Upper lobe of left lung (tissue), 6 donors: Measurements from ENCODE around the gene THUMPD1. TPM values are rescaled to one million over a fixed set of nuclear protein-coding genes. Genes with fewer than 3 reads are reported as not detected.

Source experiments
- ATAC-seq, 2 donors: fragments of 200-7000 bp; cut with Tn5 transposase; one replicate each; pipeline ENCODE4 v1.9.1; 2022; ENCODE audit warnings: mild to moderate bottlenecking in 2 of 2, moderate library complexity in 2 of 2; ENCODE audit not compliant: low FRiP score in 2 of 2
- DNase-seq, 2 donors: peaks; one replicate each; pipeline ENCODE4 v3.0.0-alpha.2; 2019 to 2020
- H3K27ac ChIP-seq, 4 donors: fragments of 200-600 bp; sonication (generic); one replicate each; pipeline ENCODE4 v1.5.1; 2016 to 2019
- H3K27me3 ChIP-seq, 4 donors: fragments of 200-600 bp; sonication (generic); one replicate each; pipeline ENCODE4 v1.5.1; 2017 to 2019
- H3K36me3 ChIP-seq, 4 donors: fragments of 200-600 bp; sonication (generic); one replicate each; pipeline ENCODE4 v1.5.1; 2016 to 2019
- H3K4me1 ChIP-seq, 4 donors: fragments of 200-600 bp; sonication (generic); one replicate each; pipeline ENCODE4 v1.5.1; 2018 to 2019
- H3K4me3 ChIP-seq, 4 donors: fragments of 200-600 bp; sonication (generic); one replicate each; pipeline ENCODE4 v1.5.1; 2017 to 2019; ENCODE audit warnings: mild to moderate bottlenecking in 2 of 4, moderate library complexity in 1 of 4
- H3K9me3 ChIP-seq, 4 donors: fragments of 200-600 bp; sonication (generic); one replicate each; pipeline ENCODE4 v1.5.1; 2018 to 2019
- EP300 ChIP-seq, 4 donors: sonication (generic); formaldehyde crosslinking; IDR thresholded peaks; one replicate each; pipeline ENCODE4 v1.5.1; 2017; ENCODE audit warnings: antibody characterized with exemption in 4 of 4, control low read depth in 2 of 4
- POLR2A ChIP-seq, 4 donors: fragments of 450-650 bp; IDR thresholded peaks; one replicate each; pipeline ENCODE4 v1.5.1; 2016 to 2017; ENCODE audit warnings: antibody characterized with exemption in 4 of 4, mild to moderate bottlenecking in 2 of 4
- POLR2AphosphoS5 ChIP-seq, 2 donors: sonication (generic); formaldehyde crosslinking; IDR thresholded peaks; one replicate each; pipeline ENCODE4 v1.5.1; 2017; ENCODE audit warnings: antibody characterized with exemption in 2 of 2
- WGBS, 2 donors: methylation state at CpG; one replicate each; pipeline ENCODE4 v1.1.5; 2017 to 2018; 5-methylcytosine and 5-hydroxymethylcytosine counted together
- total RNA-seq, 6 donors: library from RNA; depleted of rRNA in 4 of 6; stranded (reverse); fragments of >200 nt in 4 of 6; gene quantifications; one replicate each; pipeline versions ENCODE4 v1.1.0 to v1.2.1, GENCODE V29; 2016 to 2021
- TF ChIP-seq, protein P1 (sequence below), 6 experiments: fragments of 450-650 bp in 4 of 6; fragments of 200-600 bp in 2 of 6; sonication (generic) in 2 of 6; IDR thresholded peaks; one replicate each; pipeline ENCODE4 v1.5.1; 2016 to 2019; ENCODE audit warnings: antibody characterized with exemption in 6 of 6
- donor health status: DM: no; HTN: no; CAD: no; lungs with moderate emphysema.
- donor health status: DM: no; HTN: yes; CAD: no; lungs with severe emphysema.

The THUMPD1 gene, protein sequence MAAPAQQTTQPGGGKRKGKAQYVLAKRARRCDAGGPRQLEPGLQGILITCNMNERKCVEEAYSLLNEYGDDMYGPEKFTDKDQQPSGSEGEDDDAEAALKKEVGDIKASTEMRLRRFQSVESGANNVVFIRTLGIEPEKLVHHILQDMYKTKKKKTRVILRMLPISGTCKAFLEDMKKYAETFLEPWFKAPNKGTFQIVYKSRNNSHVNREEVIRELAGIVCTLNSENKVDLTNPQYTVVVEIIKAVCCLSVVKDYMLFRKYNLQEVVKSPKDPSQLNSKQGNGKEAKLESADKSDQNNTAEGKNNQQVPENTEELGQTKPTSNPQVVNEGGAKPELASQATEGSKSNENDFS
- total RNA-seq = 10 to 100 TPM; 34.1 to 62.0 (median 41.2) TPM

DNA sequence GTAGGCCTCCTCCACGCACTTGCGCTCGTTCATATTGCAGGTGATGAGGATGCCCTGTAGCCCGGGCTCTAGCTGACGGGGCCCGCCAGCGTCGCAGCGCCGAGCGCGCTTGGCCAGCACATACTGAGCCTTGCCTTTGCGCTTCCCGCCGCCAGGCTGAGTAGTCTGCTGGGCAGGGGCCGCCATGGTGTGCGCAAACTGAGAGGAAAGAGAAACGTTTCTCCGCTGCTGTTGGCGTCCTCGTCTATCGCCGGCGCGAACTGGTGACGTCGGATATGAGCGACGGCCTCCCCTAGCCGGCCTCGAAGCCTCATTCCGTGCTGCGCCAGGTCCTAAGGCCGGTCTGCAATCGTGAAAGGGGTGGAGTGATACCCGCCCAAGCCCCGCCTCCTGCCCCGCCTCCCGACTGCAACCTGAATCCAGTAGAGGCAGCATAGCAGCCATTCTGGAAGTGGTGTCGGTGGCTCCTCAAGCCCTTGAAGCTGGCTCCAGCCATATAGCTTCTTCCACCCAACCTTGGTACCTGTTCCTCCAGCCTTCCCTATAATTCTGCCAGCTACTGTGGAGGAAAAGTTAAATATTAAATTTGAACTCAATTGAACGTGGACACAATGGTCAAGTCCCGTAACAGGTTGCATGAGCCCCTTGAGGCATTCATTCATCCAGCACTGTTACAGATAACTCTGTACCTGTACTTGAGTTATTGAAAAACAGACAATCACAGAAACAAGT lies at the start of gene THUMPD1:
TSS of gene THUMPD1 (minus strand) at position 265 of the 732 bp plus-strand sequence. CDS start at position 186, 79 bp downstream.
- ATAC-seq (peak; percentile 99), DNase-seq (peak; percentile 99)
- 4 to 24% methylated on average over 4 to 39 of the region's 42 CpGs for WGBS, 2 donors

DNA sequence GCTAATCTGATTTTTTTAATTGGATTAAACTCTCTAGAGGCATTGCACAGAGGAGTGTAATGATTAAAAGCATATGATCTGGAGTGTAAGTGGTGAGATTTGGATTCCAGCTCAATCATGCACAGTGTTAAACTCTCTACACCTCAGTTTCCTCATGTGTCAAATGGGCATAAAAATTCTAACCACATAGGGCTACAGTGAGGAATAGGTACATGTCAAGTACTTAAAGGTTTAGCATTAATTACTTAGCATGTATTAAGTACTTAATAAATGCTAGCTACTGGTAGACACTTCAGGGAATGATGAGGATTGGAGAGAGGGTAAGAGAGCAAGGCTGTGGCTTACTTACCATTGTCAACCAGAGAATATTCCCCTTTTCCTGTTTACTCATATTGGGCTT lies 47.5 kb upstream of the THUMPD1 start:
- H3K4me3 ChIP-seq = no peak overlapping the region
- DNase-seq (no peak), ATAC-seq (no peak)
- H3K9me3 ChIP-seq = no peaks in the 10 kb centered on the region
- no peaks in the 10 kb centered on the region for H3K27me3 ChIP-seq
- TF ChIP-seq, protein P1, sequence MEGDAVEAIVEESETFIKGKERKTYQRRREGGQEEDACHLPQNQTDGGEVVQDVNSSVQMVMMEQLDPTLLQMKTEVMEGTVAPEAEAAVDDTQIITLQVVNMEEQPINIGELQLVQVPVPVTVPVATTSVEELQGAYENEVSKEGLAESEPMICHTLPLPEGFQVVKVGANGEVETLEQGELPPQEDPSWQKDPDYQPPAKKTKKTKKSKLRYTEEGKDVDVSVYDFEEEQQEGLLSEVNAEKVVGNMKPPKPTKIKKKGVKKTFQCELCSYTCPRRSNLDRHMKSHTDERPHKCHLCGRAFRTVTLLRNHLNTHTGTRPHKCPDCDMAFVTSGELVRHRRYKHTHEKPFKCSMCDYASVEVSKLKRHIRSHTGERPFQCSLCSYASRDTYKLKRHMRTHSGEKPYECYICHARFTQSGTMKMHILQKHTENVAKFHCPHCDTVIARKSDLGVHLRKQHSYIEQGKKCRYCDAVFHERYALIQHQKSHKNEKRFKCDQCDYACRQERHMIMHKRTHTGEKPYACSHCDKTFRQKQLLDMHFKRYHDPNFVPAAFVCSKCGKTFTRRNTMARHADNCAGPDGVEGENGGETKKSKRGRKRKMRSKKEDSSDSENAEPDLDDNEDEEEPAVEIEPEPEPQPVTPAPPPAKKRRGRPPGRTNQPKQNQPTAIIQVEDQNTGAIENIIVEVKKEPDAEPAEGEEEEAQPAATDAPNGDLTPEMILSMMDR (IDR thresholded peaks at IDR 0.05) = no peak
- TF ChIP-seq EP300 (IDR thresholded peaks at IDR 0.05) = no peak
- no peak for TF ChIP-seq POLR2AphosphoS5 (IDR thresholded peaks at IDR 0.05)
- TF ChIP-seq POLR2A (IDR thresholded peaks at IDR 0.05) = no peak
- H3K4me1 ChIP-seq = no peaks in the 10 kb centered on the region
- no peaks in the 10 kb centered on the region for H3K36me3 ChIP-seq
- no peak overlapping the region for H3K27ac ChIP-seq

More for the DNA sequence above, at the start of gene THUMPD1:
- Histone ChIP-seq H3K27ac (peak within 1 kb of the TSS; percentile 96 to 99 (median 97)), H3K4me1 (peaks cover 22 to 31% (median 23%) of the 10 kb centered on the region in 4 donors), H3K9me3 (peaks cover 0 to 6% (median 0%) of the 10 kb centered on the region in 4 donors), H3K36me3 (peaks cover 1 to 22% (median 14%) of the 10 kb centered on the region in 4 donors), H3K27me3 (no peaks in the 10 kb centered on the region), H3K4me3 (peak within 1 kb of the TSS; percentile 70 to 99 (median 95))
- peak; percentile 56 to 91 (median 74) for TF ChIP-seq POLR2A (IDR thresholded peaks at IDR 0.05)
- TF ChIP-seq, protein P1 (IDR thresholded peaks at IDR 0.05) = peak in 2 of 6 experiments; percentile 24 to 25
- peak in 1 of 4 donors; percentile 47 for TF ChIP-seq EP300 (IDR thresholded peaks at IDR 0.05)
- peak; percentile 96 to 98 for TF ChIP-seq POLR2AphosphoS5 (IDR thresholded peaks at IDR 0.05)

DNA sequence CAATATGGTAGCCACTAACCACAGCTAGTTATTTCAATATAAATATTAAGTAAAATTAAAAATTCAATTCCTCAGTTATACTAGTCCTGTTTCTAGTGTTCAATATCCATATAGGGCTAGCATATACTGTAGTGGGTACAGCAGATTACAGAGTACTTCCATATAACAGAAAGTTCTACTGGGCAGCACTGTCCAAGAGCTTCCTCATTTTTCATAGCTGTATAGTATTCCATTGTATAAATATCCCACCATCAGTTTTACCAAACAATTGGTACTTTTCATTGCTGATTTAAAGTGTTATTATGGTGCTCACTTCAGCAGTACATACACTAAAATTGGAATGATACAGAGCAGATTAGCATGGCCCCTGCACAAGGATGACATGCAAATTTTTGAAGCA lies 42.6 kb upstream of the THUMPD1 start:
- Histone ChIP-seq H3K4me1 (no peaks in the 10 kb centered on the region), H3K27me3 (no peaks in the 10 kb centered on the region), H3K9me3 (no peaks in the 10 kb centered on the region), H3K4me3 (no peak overlapping the region), H3K36me3 (no peaks in the 10 kb centered on the region), H3K27ac (no peak overlapping the region)
- DNase-seq (no peak), ATAC-seq (no peak)
- TF ChIP-seq POLR2A (IDR thresholded peaks at IDR 0.05) (no peak), EP300 (IDR thresholded peaks at IDR 0.05) (no peak), POLR2AphosphoS5 (IDR thresholded peaks at IDR 0.05) (no peak)
- TF ChIP-seq, protein P1 (IDR thresholded peaks at IDR 0.05) = no peak

DNA sequence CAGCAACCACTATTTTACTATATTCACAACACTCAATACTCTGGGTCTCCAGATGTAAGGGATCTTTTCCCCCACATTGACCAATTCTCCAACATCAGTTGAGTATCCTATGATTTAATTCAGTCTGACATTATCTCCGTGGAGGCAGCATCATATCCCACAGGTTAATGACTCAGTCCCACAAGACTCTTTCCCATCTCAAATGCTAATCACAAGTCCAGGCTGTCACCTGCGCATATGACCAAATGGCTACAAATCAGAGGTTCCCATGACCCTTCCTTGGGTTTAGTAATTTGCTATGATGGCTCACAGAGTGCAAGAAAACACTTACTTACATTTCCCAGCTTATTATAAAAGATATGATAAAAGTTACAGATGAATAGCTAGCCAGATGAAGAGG lies 40.9 kb upstream of the THUMPD1 start:
- no peaks in the 10 kb centered on the region for H3K9me3 ChIP-seq
- peaks cover 0 to 5% (median 0%) of the 10 kb centered on the region in 4 donors for H3K36me3 ChIP-seq
- DNase-seq = no peak
- H3K27me3 ChIP-seq = no peaks in the 10 kb centered on the region
- TF ChIP-seq POLR2A (IDR thresholded peaks at IDR 0.05) (no peak), EP300 (IDR thresholded peaks at IDR 0.05) (no peak), POLR2AphosphoS5 (IDR thresholded peaks at IDR 0.05) (no peak)
- TF ChIP-seq, protein P1 (IDR thresholded peaks at IDR 0.05) = no peak
- no peak overlapping the region for H3K27ac ChIP-seq
- H3K4me3 ChIP-seq = no peak overlapping the region
- no peak for ATAC-seq
- WGBS, 2 donors = 90 to 95% methylated on average over 2 of the region's 2 CpGs
- H3K4me1 ChIP-seq = no peaks in the 10 kb centered on the region
